CD4-positive, alpha-beta T cell (primary cell): ENCODE results near the gene PHLDB3. TPM values are rescaled to one million over a fixed set of nuclear protein-coding genes. Genes with fewer than 3 reads are reported as not detected.

Experiments used
- ATAC-seq: fragments of 200-7000 bp; cut with Tn5 transposase; one replicate; pipeline ENCODE4 v1.10.0; 2022; ENCODE audit warnings: mild to moderate bottlenecking; ENCODE audit not compliant: poor library complexity
- CTCF ChIA-PET: fragments of 350-600 bp; sonication (Branson Sonifier 250); formaldehyde crosslinking; loops from one replicate; lab custom pipeline; 2021; ENCODE audit warnings: antibody characterized with exemption, inconsistent platforms; lab: Charles Lee
- POLR2A ChIA-PET: fragments of 350-600 bp; sonication (Branson Sonifier 250); formaldehyde crosslinking; loops from one replicate; lab custom pipeline; 2021; ENCODE audit warnings: antibody characterized with exemption, inconsistent platforms; lab: Charles Lee
- DNase-seq, 14 experiments: peaks; one replicate each; pipeline ENCODE4 v3.0.0-alpha.2; 2013 to 2020; ENCODE audit warnings: mixed read lengths in 2 of 14
- H3K27ac ChIP-seq, 2 donors: one replicate each; pipeline versions ENCODE4 v1.5.1 to v1.7.0; 2013; ENCODE audit warnings: low read length in 2 of 2, low read depth in 1 of 2, mild to moderate bottlenecking in 1 of 2
- H3K27me3 ChIP-seq, 2 experiments: 1 replicate in 1 of 2; 2 replicates in 1 of 2; pipeline versions ENCODE4 v1.6.1 to v1.7.0; 2013; ENCODE audit warnings: low read length in 2 of 2, control low read depth in 1 of 2, mild to moderate bottlenecking in 1 of 2, moderate library complexity in 1 of 2; ENCODE audit not compliant: insufficient read depth in 2 of 2, control insufficient read depth in 1 of 2
- H3K36me3 ChIP-seq: one replicate; pipeline ENCODE4 v1.6.1; 2013; ENCODE audit warnings: low read length, control low read depth; ENCODE audit not compliant: insufficient read depth
- H3K4me1 ChIP-seq: one replicate; pipeline ENCODE4 v1.6.1; 2013; ENCODE audit warnings: low read length, control low read depth; ENCODE audit not compliant: insufficient read depth
- H3K4me3 ChIP-seq: one replicate; pipeline ENCODE4 v1.5.1; 2013; ENCODE audit warnings: mild to moderate bottlenecking, low read length, moderate library complexity
- H3K9me3 ChIP-seq, 2 experiments: 1 replicate in 1 of 2; 2 replicates in 1 of 2; pipeline versions ENCODE4 v1.6.1 to v1.7.0; 2013; ENCODE audit warnings: low read length in 2 of 2, mild to moderate bottlenecking in 2 of 2, control low read depth in 1 of 2, moderate library complexity in 1 of 2; ENCODE audit not compliant: control insufficient read depth in 1 of 2, insufficient read depth in 1 of 2
- H3K27ac Mint-ChIP-seq: one replicate; pipeline ENCODE4 v1.8.0; 2020; ENCODE audit warnings: mixed read lengths
- H3K27me3 Mint-ChIP-seq: one replicate; pipeline ENCODE4 v1.8.0; 2021; ENCODE audit warnings: mixed read lengths
- H3K36me3 Mint-ChIP-seq: one replicate; pipeline ENCODE4 v1.8.0; 2021; ENCODE audit warnings: low read depth, mixed read lengths
- H3K4me1 Mint-ChIP-seq: one replicate; pipeline ENCODE4 v1.8.0; 2021; ENCODE audit warnings: low read depth, mixed read lengths
- H3K4me3 Mint-ChIP-seq: one replicate; pipeline ENCODE4 v1.8.0; 2020; ENCODE audit warnings: mild to moderate bottlenecking, mixed read lengths
- H3K9me3 Mint-ChIP-seq: one replicate; pipeline ENCODE4 v1.8.0; 2020; ENCODE audit warnings: mixed read lengths
- intact Hi-C, 2 experiments: fragments of 100-400 bp; cut with DNase I in 1 of 2; cut with micrococcal nuclease in 1 of 2; formaldehyde crosslinking; loops; one replicate each; pipeline versions ENCODE4 v1.15.1 to v1.9.0; 2023 to 2025; cut with DNase I, micrococcal nuclease
- total RNA-seq, 174 experiments: library from RNA in 2 of 174; stranded (reverse) in 2 of 174; gene quantifications; one replicate each; pipeline ENCODE4 v1.2.3 and lab custom pipeline; 2021 to 2026
- TF ChIP-seq, protein P1 (sequence below): fragments of 200-600 bp; IDR thresholded peaks from one replicate; pipeline ENCODE4 v1.8.0; 2022; ENCODE audit warnings: antibody characterized with exemption, mild to moderate bottlenecking

PHLDB3 gene
- total RNA-seq, 2 experiments from 2014 or later, result 75.1 to 77.4 TPM

DNA sequence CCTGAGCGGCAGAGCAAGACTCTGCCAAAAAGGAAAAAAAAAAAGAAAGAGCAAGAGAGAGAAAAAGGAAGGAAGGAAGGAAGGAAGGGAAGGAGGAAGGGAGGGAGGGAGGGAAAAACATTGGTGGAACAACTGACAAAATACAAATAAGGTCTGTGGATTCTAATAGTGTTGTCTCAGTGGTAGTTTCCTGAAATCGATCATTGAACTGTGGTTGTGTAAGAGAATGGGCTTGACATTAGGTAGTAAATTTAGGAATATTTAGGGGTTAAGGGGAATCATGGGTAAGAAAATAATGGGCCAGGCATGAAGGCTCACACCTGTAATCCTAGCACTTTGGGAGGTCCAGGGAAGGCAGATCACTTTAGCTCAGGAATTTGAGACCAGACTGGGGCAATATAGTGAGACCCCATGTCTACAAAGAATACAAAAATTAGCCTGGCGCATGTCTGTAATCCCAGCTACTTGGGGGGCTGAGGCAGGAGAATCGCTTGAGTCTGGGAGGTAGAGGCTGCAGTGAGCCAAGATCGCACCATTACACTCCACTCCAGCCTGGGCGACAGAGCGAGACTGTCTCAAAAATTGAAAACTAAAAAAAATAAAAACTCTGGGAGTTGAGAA lies 14.5 kb downstream of the PHLDB3 start:
- H3K4me1 ChIP-seq, result no peaks in the 10 kb centered on the region
- Mint-ChIP-seq H3K36me3 (peaks cover 23% of the 10 kb centered on the region), H3K4me1 (no peaks in the 10 kb centered on the region), H3K4me3 (no peak overlapping the region), H3K9me3 (no peaks in the 10 kb centered on the region), H3K27ac (no peak overlapping the region), H3K27me3 (no peaks in the 10 kb centered on the region)
- H3K36me3 ChIP-seq, result peaks cover 11% of the 10 kb centered on the region
- ChIA-PET POLR2A (interaction anchor here (1.7 kb wide), 1 partner anchor 14 kb away, joined by 10 read pairs; the partner anchor contains the start of gene PHLDB3), CTCF (no interaction called here)
- TF ChIP-seq, protein P1, sequence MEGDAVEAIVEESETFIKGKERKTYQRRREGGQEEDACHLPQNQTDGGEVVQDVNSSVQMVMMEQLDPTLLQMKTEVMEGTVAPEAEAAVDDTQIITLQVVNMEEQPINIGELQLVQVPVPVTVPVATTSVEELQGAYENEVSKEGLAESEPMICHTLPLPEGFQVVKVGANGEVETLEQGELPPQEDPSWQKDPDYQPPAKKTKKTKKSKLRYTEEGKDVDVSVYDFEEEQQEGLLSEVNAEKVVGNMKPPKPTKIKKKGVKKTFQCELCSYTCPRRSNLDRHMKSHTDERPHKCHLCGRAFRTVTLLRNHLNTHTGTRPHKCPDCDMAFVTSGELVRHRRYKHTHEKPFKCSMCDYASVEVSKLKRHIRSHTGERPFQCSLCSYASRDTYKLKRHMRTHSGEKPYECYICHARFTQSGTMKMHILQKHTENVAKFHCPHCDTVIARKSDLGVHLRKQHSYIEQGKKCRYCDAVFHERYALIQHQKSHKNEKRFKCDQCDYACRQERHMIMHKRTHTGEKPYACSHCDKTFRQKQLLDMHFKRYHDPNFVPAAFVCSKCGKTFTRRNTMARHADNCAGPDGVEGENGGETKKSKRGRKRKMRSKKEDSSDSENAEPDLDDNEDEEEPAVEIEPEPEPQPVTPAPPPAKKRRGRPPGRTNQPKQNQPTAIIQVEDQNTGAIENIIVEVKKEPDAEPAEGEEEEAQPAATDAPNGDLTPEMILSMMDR, result no peak
- H3K27me3 ChIP-seq, result no peaks in the 10 kb centered on the region
- no peak overlapping the region for H3K27ac ChIP-seq
- H3K9me3 ChIP-seq, result no peaks in the 10 kb centered on the region
- ATAC-seq (no peak), DNase-seq (no peak)
- H3K4me3 ChIP-seq, result no peak overlapping the region
- intact Hi-C loops, result no loop called here

DNA sequence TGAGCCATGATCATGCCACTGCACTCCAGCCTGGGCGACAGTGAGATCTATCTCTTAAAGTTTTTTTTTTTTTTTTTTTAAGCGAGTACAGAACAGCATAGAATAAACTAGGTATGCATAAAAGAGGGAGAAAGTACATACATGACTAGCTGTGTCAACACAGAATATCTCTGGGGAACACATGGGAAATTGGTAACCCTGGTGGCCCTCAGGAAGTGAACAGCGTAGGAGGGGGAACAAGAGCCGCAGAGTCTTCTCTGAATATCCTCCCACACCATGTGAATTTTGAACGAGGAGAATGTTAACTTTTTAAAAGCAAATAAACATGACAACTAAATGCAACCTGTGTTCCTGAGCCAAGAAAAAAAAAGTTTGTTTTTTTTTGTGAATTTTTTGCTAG lies 15.2 kb downstream of the PHLDB3 start:
- Histone ChIP-seq H3K4me3 (no peak overlapping the region), H3K27ac (no peak overlapping the region), H3K9me3 (no peaks in the 10 kb centered on the region), H3K27me3 (no peaks in the 10 kb centered on the region), H3K36me3 (peaks cover 7% of the 10 kb centered on the region), H3K4me1 (no peaks in the 10 kb centered on the region)
- H3K27me3 Mint-ChIP-seq, result no peaks in the 10 kb centered on the region
- no peak for DNase-seq
- peaks cover 17% of the 10 kb centered on the region for H3K36me3 Mint-ChIP-seq
- intact Hi-C loops, result no loop called here
- ChIA-PET POLR2A (no interaction called here), CTCF (no interaction called here)
- H3K27ac Mint-ChIP-seq, result peak overlapping the region; percentile 17
- no peaks in the 10 kb centered on the region for H3K9me3 Mint-ChIP-seq
- no peak overlapping the region for H3K4me3 Mint-ChIP-seq
- TF ChIP-seq, protein P1, result no peak
- no peaks in the 10 kb centered on the region for H3K4me1 Mint-ChIP-seq
- ATAC-seq, result no peak

DNA sequence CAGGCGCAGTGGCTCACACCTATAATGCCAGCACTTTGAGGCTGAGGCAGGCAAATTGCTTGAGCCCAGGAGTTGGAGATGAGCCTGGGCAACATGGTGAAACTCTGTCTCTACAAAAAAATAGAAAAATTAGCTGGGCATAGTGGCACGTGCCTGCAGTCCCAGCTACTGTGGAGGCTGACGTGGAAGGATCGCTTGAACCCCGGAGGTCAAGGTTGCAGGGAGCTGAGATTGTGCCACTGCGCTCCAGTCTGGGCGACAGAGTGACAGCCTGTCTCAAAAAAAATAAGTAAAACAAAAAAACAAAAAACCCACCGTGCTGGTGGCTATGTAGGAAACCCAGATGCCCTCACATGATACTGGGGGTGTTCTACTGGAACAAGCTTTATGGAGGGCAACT lies 16.4 kb downstream of the PHLDB3 start:
- Histone ChIP-seq H3K4me3 (no peak overlapping the region), H3K27ac (no peak overlapping the region), H3K36me3 (peaks cover 6% of the 10 kb centered on the region), H3K27me3 (no peaks in the 10 kb centered on the region), H3K4me1 (no peaks in the 10 kb centered on the region), H3K9me3 (no peaks in the 10 kb centered on the region)
- TF ChIP-seq, protein P1, result no peak
- Mint-ChIP-seq H3K27me3 (no peaks in the 10 kb centered on the region), H3K27ac (no peak overlapping the region), H3K4me3 (no peak overlapping the region), H3K4me1 (no peaks in the 10 kb centered on the region), H3K9me3 (no peaks in the 10 kb centered on the region), H3K36me3 (peaks cover 20% of the 10 kb centered on the region)
- ATAC-seq, result no peak
- ChIA-PET CTCF (interaction anchor here (2.4 kb wide), 1 partner anchor 41 kb away, joined by 6 read pairs; no protein-coding TSS in a partner anchor), POLR2A (no interaction called here)
- DNase-seq, result no peak
- intact Hi-C loops, result no loop called here
